Left colon (tissue), 2 donors: ENCODE data around the gene PER3. TPM values are rescaled to one million over a fixed set of nuclear protein-coding genes. Genes with fewer than 3 reads are reported as not detected.

Experiments used
- ATAC-seq: fragments of 200-7000 bp; cut with Tn5 transposase; one replicate; pipeline ENCODE4 v1.9.1; 2020; ENCODE audit warnings: mild to moderate bottlenecking, moderate library complexity
- DNase-seq, 2 donors: peaks; one replicate each; pipeline ENCODE4 v3.0.0-alpha.2; 2020
- intact Hi-C, 2 donors: fragments of 100-400 bp; cut with DNase I in 1 of 2; cut with micrococcal nuclease in 1 of 2; formaldehyde crosslinking; loops; one replicate each; pipeline versions ENCODE4 v1.11.2 to v1.14.0; 2022; cut with DNase I, micrococcal nuclease
- total RNA-seq, 2 donors: library from RNA; stranded (reverse); fragmentation: NEBNext Ultra II Directional; extraction: Animal tissue kit (Norgen Biotek cat#: 25700); gene quantifications; one replicate each; pipeline ENCODE4 v1.2.1, GENCODE V29; 2021
- donor health status: DM: no; HTN: no; CAD: no.
- donor health status: DM: yes; HTN: yes; CAD: no.

PER3 gene
- total RNA-seq, 2 donors from 2014 or later, result 7.2 to 9.5 TPM

DNA sequence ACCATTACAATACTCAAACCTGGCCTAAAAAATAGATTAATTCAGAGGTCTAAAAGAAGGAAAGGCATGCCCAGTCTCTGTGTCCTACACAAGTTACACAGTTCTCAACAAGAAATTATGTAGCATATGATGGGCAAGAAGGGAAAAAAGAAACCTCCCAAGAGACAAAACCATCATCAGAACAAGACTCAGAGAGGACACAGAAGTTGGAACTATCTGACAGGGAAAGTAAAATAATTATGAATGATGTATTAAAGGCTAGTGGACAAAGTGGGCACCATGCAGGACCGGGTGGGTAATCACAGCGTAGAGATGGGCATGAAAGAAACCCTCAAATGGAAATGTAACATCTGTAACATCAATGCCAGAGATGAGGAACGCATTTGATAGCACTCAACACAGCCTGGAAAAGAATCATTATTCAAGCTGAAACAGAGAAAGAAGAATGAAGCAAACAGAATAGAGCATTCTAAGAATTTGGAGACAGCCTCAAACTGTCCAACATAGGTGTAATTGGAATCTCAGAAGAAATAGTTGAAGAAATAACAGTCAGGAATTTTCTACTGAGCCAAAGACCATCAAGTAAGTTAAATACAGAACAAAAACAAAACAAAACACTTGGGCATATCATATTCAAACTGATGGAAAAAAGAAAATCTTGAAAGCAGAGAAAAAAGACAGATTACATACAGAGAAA lies 29.7 kb downstream of the PER3 start:
- intact Hi-C loops, result no loop called here
- DNase-seq (no peak), ATAC-seq (no peak)

GRCh38 chr1:7821282-7821681 lies 37.2 kb downstream of the PER3 start:
- intact Hi-C loops, result no loop called here
- ATAC-seq (no peak), DNase-seq (no peak)

- ATAC-seq, result no peak
- intact Hi-C loops, result no loop called here
- no peak for DNase-seq
Observed at GRCh38 chr1:7824701-7825100, 40.6 kb downstream of the PER3 start.

- intact Hi-C loops, result no loop called here
- ATAC-seq (no peak), DNase-seq (no peak)
Observed at GRCh38 chr1:7826363-7826762, 42.3 kb downstream of the PER3 start.

- intact Hi-C loops, result no loop called here
- ATAC-seq, result no peak
- no peak for DNase-seq
Observed at GRCh38 chr1:7827126-7827955, 43.2 kb downstream of the PER3 start.

DNA sequence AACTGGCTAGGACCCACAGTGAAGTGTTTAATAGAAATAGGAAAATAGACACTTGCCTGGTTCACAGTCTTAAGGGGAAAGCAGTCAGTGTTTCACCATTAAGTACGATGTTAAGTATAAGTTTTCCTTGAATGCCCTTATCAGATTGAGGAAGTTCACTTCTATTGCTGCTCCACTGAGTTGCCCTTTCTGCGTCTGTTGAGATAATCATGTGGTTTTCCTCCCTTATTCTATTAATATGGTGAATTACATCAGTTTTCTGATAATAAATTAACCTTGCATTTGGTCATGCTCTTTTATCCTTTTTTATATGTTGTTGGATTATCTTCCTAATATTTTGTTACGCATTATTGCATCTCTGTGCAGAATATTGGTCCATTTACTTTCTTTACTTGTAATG lies 47.4 kb downstream of the PER3 start:
- DNase-seq (no peak), ATAC-seq (no peak)
- intact Hi-C loops, result no loop called here

GRCh38 chr1:7833035-7833434 lies 48.9 kb downstream of the PER3 start:
- intact Hi-C loops, result no loop called here
- no peak for DNase-seq
- ATAC-seq, result no peak

GRCh38 chr1:7838714-7839113 lies 54.6 kb downstream of the PER3 start:
- intact Hi-C loops, result no loop called here
- DNase-seq, result no peak
- ATAC-seq, result no peak

DNA sequence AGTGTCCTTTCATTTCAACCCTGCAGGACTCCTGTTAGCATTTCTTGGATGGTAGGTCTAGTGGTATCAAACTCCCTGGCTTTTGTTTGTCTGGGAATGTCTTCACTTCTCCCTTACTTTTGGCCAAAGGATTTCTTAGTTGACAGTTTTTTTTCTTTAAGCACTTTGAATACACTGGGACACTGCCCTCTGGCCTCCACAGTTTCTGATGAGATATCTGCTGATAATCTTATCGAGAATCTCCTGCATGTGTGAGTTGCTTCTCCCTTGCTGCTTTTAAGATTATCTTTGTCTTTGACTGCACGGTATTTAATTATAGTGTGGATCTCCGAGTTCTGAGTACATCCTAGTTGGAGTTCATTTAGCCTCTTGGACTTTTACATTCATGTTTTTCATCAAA lies 55.4 kb downstream of the PER3 start:
- DNase-seq (no peak), ATAC-seq (no peak)
- intact Hi-C loops, result no loop called here

- no peak for ATAC-seq
- DNase-seq, result no peak
- intact Hi-C loops, result no loop called here
Observed at GRCh38 chr1:7842517-7842916, 58.4 kb downstream of the PER3 start.

- no peak for DNase-seq
- no peak for ATAC-seq
- intact Hi-C loops, result no loop called here
Observed at GRCh38 chr1:7845761-7846160, 61.7 kb downstream of the PER3 start.

- intact Hi-C loops, result no loop called here
- ATAC-seq (no peak), DNase-seq (no peak)
Observed at GRCh38 chr1:7846656-7847055, 62.6 kb downstream of the PER3 start.

- no peak for DNase-seq
- ATAC-seq, result no peak
- intact Hi-C loops, result no loop called here
Observed at GRCh38 chr1:7847599-7847998, 63.5 kb downstream of the PER3 start.

- no peak for DNase-seq
- no peak for ATAC-seq
- intact Hi-C loops, result no loop called here
Observed at GRCh38 chr1:7850786-7851185, 66.7 kb downstream of the PER3 start.

DNA sequence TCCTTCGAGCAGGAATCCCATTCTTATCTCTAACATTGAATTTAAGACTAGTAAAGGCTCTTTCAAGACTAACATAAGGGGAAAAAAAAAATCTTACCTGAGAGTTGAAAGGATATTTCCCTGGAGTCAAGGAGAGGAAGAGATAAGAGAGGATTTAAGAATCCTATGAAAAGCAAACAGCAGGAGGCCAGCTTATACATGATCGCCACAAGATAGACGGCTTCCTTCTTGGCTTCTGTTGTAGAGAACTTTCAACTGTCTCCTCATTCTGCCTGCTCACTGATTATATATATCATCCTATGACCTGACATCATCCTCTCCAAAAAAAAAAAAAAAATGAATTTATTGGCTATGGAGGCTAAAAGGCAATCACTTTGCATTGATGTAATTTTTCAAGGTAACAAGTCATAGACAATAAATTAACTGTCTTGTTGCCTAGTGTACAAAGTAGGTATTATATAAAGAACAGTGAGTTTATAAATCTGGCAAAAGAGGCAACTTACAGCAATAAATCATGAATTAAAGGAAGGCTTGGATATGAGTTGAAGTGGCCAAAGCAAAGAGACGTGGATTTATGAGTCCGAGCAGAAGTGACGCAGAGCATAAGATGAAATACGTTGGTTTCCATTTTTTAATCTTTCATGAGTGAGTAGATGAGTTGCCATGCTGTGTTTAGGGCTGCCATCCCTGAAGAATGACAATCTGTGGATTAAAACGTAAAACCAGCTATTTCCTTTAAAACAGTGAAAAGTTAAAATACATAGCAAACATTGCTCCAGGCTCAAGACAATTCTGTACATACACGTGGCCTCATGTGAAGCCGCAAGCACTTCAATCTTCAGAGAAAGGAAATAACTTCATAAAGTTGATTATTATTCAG lies 69.0 kb downstream of the PER3 start, which contains the start of gene UTS2:
UTS2 (minus strand) TSS at position 262 of the 880 bp plus-strand sequence; CDS start at position 200, 62 bp downstream.
- intact Hi-C loops, result no loop called here
- ATAC-seq (no peak), DNase-seq (no peak)

DNA sequence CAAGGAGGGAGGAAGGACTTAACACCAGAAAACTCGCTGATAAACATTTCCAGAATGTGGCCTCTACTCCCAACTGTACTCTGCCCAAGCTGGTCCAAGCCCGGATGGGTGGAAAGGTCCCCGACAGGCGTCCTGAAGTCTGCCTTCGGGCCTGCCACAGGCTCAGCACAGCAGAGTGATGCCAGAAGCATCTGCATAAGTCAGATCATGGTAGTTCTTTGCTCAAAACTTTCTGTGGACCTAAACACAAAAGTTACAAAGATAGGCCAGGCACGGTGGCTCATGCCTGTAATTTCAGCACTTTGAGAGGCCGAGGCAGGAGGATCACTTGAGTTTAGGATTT lies 69.6 kb downstream of the PER3 start:
- intact Hi-C loops, result no loop called here
- DNase-seq (no peak), ATAC-seq (no peak)

- no peak for ATAC-seq
Observed at GRCh38 chr1:7856345-7856744, 72.3 kb downstream of the PER3 start.

DNA sequence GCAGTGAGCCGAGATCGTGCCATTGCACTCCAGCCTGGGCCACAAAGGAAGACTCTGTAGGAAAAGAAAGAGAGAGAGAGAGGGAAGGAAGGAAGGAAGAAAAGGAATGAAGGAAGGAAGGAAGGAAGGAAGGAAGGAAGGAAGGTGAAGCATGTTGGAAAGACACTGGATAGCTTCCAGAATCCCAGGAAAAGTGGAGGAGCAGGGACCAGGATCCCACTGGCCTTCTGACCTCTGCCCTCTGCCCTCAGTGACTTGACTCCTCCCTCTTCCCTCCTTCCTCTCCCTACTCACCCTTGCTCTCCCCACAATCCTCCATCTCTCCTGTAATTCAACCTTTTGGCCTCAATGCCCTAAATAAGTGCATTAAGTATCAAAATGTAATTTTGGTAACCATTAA lies 72.9 kb downstream of the PER3 start:
- intact Hi-C loops, result no loop called here
- ATAC-seq (no peak), DNase-seq (no peak)

More at GRCh38 chr1:7856345-7856744, 72.3 kb downstream of the PER3 start:
- no peak for DNase-seq
- intact Hi-C loops, result no loop called here

- DNase-seq (no peak), ATAC-seq (no peak)
- intact Hi-C loops, result no loop called here
Observed at GRCh38 chr1:7857985-7858384, 73.9 kb downstream of the PER3 start.

GRCh38 chr1:7859406-7859805 lies 75.3 kb downstream of the PER3 start:
- DNase-seq, result no peak
- intact Hi-C loops, result no loop called here
- no peak for ATAC-seq
